C4-2B (cell line): ENCODE data around the gene DIS3L2.
"Not testable (repeated sequence)": the region's sequence is repeated elsewhere in the genome, so short reads cannot be mapped to it uniquely, and the experiment has no call there.

Experiments
- H3K27ac ChIP-seq: fragments of 450-650 bp; 2 replicates; pipeline ENCODE4 v1.5.1; 2017
- ZFX ChIP-seq: fragments of 450-650 bp; IDR thresholded peaks from 2 replicates; pipeline ENCODE4 v1.6.1; 2017
- TF ChIP-seq, protein P1 (sequence below): fragments of 450-650 bp; conservative IDR thresholded peaks from 2 replicates; pipeline ENCODE4 v1.5.1; 2017; ENCODE audit warnings: mild to moderate bottlenecking

Gene DIS3L2

GRCh38 chr2:232102380-232102779, 140.9 kb downstream of the DIS3L2 start:
- H3K27ac ChIP-seq = no peak overlapping the region
- TF ChIP-seq, protein P1, sequence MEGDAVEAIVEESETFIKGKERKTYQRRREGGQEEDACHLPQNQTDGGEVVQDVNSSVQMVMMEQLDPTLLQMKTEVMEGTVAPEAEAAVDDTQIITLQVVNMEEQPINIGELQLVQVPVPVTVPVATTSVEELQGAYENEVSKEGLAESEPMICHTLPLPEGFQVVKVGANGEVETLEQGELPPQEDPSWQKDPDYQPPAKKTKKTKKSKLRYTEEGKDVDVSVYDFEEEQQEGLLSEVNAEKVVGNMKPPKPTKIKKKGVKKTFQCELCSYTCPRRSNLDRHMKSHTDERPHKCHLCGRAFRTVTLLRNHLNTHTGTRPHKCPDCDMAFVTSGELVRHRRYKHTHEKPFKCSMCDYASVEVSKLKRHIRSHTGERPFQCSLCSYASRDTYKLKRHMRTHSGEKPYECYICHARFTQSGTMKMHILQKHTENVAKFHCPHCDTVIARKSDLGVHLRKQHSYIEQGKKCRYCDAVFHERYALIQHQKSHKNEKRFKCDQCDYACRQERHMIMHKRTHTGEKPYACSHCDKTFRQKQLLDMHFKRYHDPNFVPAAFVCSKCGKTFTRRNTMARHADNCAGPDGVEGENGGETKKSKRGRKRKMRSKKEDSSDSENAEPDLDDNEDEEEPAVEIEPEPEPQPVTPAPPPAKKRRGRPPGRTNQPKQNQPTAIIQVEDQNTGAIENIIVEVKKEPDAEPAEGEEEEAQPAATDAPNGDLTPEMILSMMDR = no peak
- no peak for TF ChIP-seq ZFX

DNA sequence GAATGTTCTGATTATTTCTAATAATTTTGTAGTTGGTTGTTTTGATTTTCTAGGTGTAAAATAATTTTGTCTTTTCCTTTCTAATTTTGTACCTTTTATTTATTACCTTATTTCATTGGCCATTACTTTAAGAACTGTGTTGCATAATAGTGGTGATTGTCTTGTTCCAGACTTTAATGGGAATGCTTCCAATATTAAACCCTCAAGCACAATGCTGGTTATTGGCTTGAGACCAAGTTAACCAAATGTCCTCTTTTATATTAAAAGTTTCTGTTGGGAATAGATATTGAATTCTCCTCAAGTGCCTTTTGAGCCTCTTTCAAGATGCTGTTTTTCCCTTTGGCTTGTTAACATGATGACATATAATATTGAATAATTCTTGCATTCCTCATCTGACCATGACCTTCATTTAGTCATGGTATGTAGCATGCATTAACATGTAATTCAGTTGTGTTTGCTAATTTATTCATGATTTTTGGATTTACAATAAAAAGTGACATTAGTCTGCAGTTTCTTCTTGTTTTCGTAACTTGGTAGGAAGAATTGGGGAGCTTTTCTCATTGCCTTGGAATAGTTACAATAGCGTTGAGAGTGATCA, 141.7 kb downstream of the DIS3L2 start:
- H3K27ac ChIP-seq = no peak overlapping the region
- TF ChIP-seq ZFX = no peak
- TF ChIP-seq, protein P1 = no peak

DNA sequence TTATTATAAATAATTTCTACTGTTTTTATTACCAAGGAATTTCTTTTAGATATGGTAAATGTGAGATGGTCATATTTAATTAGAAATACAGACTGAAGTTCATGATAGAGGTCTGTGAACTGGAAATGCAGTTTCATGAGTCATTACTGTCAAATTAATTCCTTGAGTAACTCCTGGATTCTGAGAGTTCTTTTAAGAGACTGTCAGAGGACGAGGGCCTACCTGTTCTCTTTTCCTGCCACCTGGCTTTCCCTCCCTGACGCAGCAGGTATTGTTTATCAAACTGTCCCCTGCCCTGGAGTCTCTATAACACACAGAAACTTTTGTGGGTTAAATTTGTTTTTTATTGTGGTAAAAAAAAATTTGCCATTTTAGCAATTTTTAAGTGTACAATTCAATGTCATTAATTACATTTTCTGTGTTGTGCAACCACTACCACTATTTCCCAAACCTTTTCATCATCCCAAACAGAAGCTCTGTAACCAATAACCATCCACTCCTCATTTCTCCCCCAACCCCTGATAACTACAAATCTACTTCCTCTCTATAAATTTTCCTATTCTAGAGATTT, 142.6 kb downstream of the DIS3L2 start:
- no peak overlapping the region for H3K27ac ChIP-seq
- no peak for TF ChIP-seq ZFX
- TF ChIP-seq, protein P1 = no peak

DNA sequence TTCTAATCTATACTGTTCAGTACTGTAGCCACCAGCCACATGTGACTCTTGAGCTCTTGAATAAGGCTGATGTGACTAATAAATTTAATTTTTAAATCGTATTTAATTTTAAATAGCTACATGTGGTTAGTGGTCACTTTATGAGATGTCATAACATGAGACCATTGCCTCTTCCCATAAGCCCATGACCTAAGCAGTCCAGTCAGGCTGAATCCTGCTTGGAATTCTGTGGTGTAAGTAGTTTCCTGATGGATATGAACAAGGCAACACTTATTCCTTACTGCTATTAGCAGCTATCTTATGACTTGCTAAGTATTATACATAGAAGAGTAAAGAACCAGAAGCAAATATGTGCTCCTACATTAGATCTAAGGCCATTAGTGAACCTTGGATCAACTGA, 150.0 kb downstream of the DIS3L2 start:
- no peak for TF ChIP-seq ZFX
- TF ChIP-seq, protein P1 = no peak
- no peak overlapping the region for H3K27ac ChIP-seq

- TF ChIP-seq, protein P1 = no peak
- TF ChIP-seq ZFX = no peak
- H3K27ac ChIP-seq = no peak overlapping the region
Measured at GRCh38 chr2:232113821-232114220, 152.3 kb downstream of the DIS3L2 start.

DNA sequence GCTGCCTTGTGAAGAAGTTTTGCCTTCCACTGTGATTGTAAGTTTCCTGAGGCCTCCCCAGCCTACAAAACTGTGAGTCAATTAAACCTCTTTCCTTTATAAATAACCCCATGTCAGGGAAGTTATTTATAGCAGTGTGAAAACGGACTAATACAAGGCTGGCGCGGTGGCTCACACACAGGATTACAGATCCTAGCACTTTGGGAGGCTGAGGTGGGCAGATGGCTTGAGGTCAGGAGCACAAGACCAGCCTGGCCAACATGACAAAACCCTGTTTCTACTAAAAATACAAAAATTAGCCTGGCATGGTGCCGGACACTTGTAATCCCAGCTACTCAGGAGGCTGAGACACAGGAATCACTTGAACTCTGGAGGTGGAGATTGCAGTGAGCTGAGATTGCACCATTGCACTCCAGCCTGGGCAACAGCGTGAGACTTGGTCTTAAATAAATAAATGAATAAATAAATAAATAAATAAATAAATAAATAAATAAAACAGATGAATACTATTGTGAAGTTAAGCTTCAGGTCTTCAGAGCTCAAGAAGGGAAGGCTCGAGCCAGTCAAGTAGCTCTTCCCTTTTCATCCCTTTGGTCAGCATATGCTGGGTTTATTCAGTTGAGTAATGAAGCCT, 154.3 kb downstream of the DIS3L2 start:
- H3K27ac ChIP-seq = not testable (repeated sequence)

DNA sequence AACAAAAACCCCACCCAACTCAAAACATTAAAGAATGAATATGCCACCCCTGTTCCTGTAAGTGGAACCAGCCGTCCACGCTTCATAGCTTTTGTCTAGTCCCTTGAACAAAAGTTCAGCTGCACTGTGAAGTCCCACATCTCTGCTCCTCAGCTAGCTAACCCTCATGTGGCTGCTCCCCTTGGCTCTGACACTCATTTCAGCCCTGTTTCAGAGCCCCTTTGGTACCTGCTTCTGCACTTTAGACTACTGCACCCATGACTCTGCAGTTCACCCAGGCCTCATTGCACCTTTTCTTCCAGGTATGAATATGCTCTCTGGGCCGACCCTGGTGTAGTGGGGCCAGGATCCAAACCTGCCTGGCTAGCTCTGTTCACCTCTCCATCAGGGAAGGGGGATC, 155.3 kb downstream of the DIS3L2 start:
- TF ChIP-seq, protein P1 = no peak
- no peak for TF ChIP-seq ZFX
- H3K27ac ChIP-seq = no peak overlapping the region
